ENCODE results near the gene PIANP.

Gene PIANP

GRCh38 chr12:6694701-6695100 is 5.9 kb downstream of the PIANP start:
- H3K9me3 ChIP-seq (ENCODE audit: severe bottlenecking): no peaks in the 10 kb centered on the region
- H3K27ac ChIP-seq (ENCODE audit: poor library complexity, severe bottlenecking): no peak overlapping the region
- DNase-seq (ENCODE audit: low spot score) (no peak), ATAC-seq (ENCODE audit: low read depth) (no peak)
- TF ChIP-seq CTCF (IDR thresholded peaks at IDR 0.05; ENCODE audit: poor library complexity, severe bottlenecking): no peak
- H3K4me1 ChIP-seq (ENCODE audit: insufficient read depth, poor library complexity, severe bottlenecking): peaks cover 6% of the 10 kb centered on the region
- peaks cover 4% of the 10 kb centered on the region for H3K27me3 ChIP-seq (ENCODE audit: insufficient read depth, poor library complexity, severe bottlenecking)
- H3K36me3 ChIP-seq (ENCODE audit: low read depth): no peaks in the 10 kb centered on the region
- H3K4me3 ChIP-seq (ENCODE audit: severe bottlenecking): no peak overlapping the region

- no peak for TF ChIP-seq CTCF (IDR thresholded peaks at IDR 0.05; ENCODE audit: poor library complexity, severe bottlenecking)
- Histone ChIP-seq H3K4me1 (ENCODE audit: insufficient read depth, poor library complexity, severe bottlenecking) (peaks cover 6% of the 10 kb centered on the region), H3K9me3 (ENCODE audit: severe bottlenecking) (no peaks in the 10 kb centered on the region), H3K36me3 (ENCODE audit: low read depth) (no peaks in the 10 kb centered on the region), H3K27me3 (ENCODE audit: insufficient read depth, poor library complexity, severe bottlenecking) (no peaks in the 10 kb centered on the region), H3K4me3 (ENCODE audit: severe bottlenecking) (no peak overlapping the region), H3K27ac (ENCODE audit: poor library complexity, severe bottlenecking) (no peak overlapping the region)
- DNase-seq (ENCODE audit: low spot score) (no peak), ATAC-seq (ENCODE audit: low read depth) (no peak)
Observed at GRCh38 chr12:6693832-6694355, 6.7 kb downstream of the PIANP start.

- no peaks in the 10 kb centered on the region for H3K9me3 ChIP-seq (ENCODE audit: severe bottlenecking)
- no peaks in the 10 kb centered on the region for H3K27me3 ChIP-seq (ENCODE audit: insufficient read depth, poor library complexity, severe bottlenecking)
- DNase-seq (ENCODE audit: low spot score): no peak
- no peak overlapping the region for H3K27ac ChIP-seq (ENCODE audit: poor library complexity, severe bottlenecking)
- H3K4me3 ChIP-seq (ENCODE audit: severe bottlenecking): no peak overlapping the region
- TF ChIP-seq CTCF (IDR thresholded peaks at IDR 0.05; ENCODE audit: poor library complexity, severe bottlenecking): no peak
- no peak for ATAC-seq (ENCODE audit: low read depth)
- H3K4me1 ChIP-seq (ENCODE audit: insufficient read depth, poor library complexity, severe bottlenecking): peaks cover 7% of the 10 kb centered on the region
- no peaks in the 10 kb centered on the region for H3K36me3 ChIP-seq (ENCODE audit: low read depth)
Observed at GRCh38 chr12:6692888-6693287, 7.7 kb downstream of the PIANP start.

- Histone ChIP-seq H3K27me3 (ENCODE audit: insufficient read depth, poor library complexity, severe bottlenecking) (no peaks in the 10 kb centered on the region), H3K36me3 (ENCODE audit: low read depth) (peaks cover 6% of the 10 kb centered on the region; the same call in 1 of the 2 replicates), H3K4me3 (ENCODE audit: severe bottlenecking) (no peak overlapping the region), H3K27ac (ENCODE audit: poor library complexity, severe bottlenecking) (no peak overlapping the region), H3K4me1 (ENCODE audit: insufficient read depth, poor library complexity, severe bottlenecking) (peaks cover 14% of the 10 kb centered on the region), H3K9me3 (ENCODE audit: severe bottlenecking) (no peaks in the 10 kb centered on the region)
- DNase-seq (ENCODE audit: low spot score) (no peak), ATAC-seq (ENCODE audit: low read depth) (no peak)
- no peak for TF ChIP-seq CTCF (IDR thresholded peaks at IDR 0.05; ENCODE audit: poor library complexity, severe bottlenecking)
Observed at GRCh38 chr12:6691473-6691872, 9.1 kb downstream of the PIANP start.

GRCh38 chr12:6688999-6689882 is 11.4 kb downstream of the PIANP start, which contains the start of gene ZNF384:
ZNF384 (minus strand) TSS chr12:6689375; CDS start chr12:6679520, 9,855 bp downstream.
- peaks cover 14% of the 10 kb centered on the region for H3K4me1 ChIP-seq (ENCODE audit: insufficient read depth, poor library complexity, severe bottlenecking)
- ATAC-seq (ENCODE audit: low read depth): peak; percentile 84
- H3K27me3 ChIP-seq (ENCODE audit: insufficient read depth, poor library complexity, severe bottlenecking): no peaks in the 10 kb centered on the region
- peak within 1 kb of the TSS; percentile 79 for H3K27ac ChIP-seq (ENCODE audit: poor library complexity, severe bottlenecking)
- peak; percentile 97 for DNase-seq (ENCODE audit: low spot score)
- no peak for TF ChIP-seq CTCF (IDR thresholded peaks at IDR 0.05; ENCODE audit: poor library complexity, severe bottlenecking)
- no peaks in the 10 kb centered on the region for H3K9me3 ChIP-seq (ENCODE audit: severe bottlenecking)
- peak within 1 kb of the TSS; percentile 60 for H3K4me3 ChIP-seq (ENCODE audit: severe bottlenecking)
- H3K36me3 ChIP-seq (ENCODE audit: low read depth): peaks cover 20% of the 10 kb centered on the region

Data from RWPE2 (cell line).